Keratinocyte (primary cell): ENCODE measurements around the gene DCTPP1.

Experiments used
- EZH2 ChIP-seq: IDR thresholded peaks from one replicate; pipeline ENCODE4 v1.6.1; 2012; ENCODE audit warnings: inconsistent platforms, mild to moderate bottlenecking, low read length, moderate library complexity
- TF ChIP-seq, protein P1 (sequence below), 3 experiments: IDR thresholded peaks in 1 of 3; conservative IDR thresholded peaks in 1 of 3; optimal IDR thresholded peaks in 1 of 3; 2 replicates in 2 of 3; 3 replicates in 1 of 3; pipeline versions ENCODE3 to v1.5.1; 2011; ENCODE audit warnings: low read length in 3 of 3, mild to moderate bottlenecking in 3 of 3, moderate library complexity in 2 of 3, control low read depth in 1 of 3, inconsistent platforms in 1 of 3; ENCODE audit not compliant: insufficient read depth in 2 of 3; ENCODE audit errors: extremely low read depth in 1 of 3

DNA sequence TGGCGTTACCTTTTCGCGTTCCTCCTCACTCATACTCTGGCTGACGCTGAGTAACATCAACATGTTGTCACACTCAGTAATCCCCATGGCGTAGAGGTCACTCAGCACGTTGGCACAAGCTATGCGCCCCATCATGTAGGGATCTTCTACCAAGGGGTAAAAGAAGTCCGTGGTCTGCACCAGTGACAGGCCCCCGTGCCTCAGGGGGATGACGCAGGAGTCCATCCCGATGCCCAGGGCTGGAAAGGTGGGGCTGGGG is 15.2 kb upstream of the DCTPP1 start:
- TF ChIP-seq, protein P1, sequence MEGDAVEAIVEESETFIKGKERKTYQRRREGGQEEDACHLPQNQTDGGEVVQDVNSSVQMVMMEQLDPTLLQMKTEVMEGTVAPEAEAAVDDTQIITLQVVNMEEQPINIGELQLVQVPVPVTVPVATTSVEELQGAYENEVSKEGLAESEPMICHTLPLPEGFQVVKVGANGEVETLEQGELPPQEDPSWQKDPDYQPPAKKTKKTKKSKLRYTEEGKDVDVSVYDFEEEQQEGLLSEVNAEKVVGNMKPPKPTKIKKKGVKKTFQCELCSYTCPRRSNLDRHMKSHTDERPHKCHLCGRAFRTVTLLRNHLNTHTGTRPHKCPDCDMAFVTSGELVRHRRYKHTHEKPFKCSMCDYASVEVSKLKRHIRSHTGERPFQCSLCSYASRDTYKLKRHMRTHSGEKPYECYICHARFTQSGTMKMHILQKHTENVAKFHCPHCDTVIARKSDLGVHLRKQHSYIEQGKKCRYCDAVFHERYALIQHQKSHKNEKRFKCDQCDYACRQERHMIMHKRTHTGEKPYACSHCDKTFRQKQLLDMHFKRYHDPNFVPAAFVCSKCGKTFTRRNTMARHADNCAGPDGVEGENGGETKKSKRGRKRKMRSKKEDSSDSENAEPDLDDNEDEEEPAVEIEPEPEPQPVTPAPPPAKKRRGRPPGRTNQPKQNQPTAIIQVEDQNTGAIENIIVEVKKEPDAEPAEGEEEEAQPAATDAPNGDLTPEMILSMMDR (optimal IDR thresholded peaks at IDR 0.05 in 1 of 3, IDR thresholded peaks at IDR 0.05 in 1 of 3, conservative IDR thresholded peaks at IDR 0.05 in 1 of 3; ENCODE audit: extremely low read depth in 1 of 3, insufficient read depth in 2 of 3, low read length in 3 of 3) = no peak
- TF ChIP-seq EZH2 = no peak
